ENCODE measurements around the gene NAT9.
A peak's percentile ranks its signal among the peaks of the same experiment; 100 is the strongest.

NAT9 gene

GRCh38 chr17:74778960-74779359 is 2.8 kb upstream of the NAT9 start:
- no peak overlapping the region; the same call in 1 of the 2 replicates for H3K27ac ChIP-seq
- no peak for DNase-seq (ENCODE audit: low spot score)
- ChIA-PET POLR2A (ENCODE audit: low non-redundant PET) (no interaction called here), CTCF (interaction anchor here (0.7 to 1.8 kb wide), 3 partner anchors 8 to 400 kb away, joined by 3 to 6 read pairs (median 4); partner anchors contain the start of gene RAB37)
- TF ChIP-seq CTCF (conservative IDR thresholded peaks at IDR 0.05; ENCODE audit: low read depth), result no peak

GRCh38 chr17:74777901-74778515 is 1.9 kb upstream of the NAT9 start:
- ChIA-PET CTCF (interaction anchor here (0.6 to 1.3 kb wide), 3 partner anchors 7 to 121 kb away, joined by 4 to 6 read pairs (median 4); no protein-coding TSS in a partner anchor), POLR2A (ENCODE audit: low non-redundant PET) (no interaction called here)

GRCh38 chr17:74776990-74777389 is 845 bp upstream of the NAT9 start:
- ChIA-PET POLR2A (ENCODE audit: low non-redundant PET) (interaction anchor here (0.5 to 2.0 kb wide), 5 partner anchors 28 to 1988 kb away, joined by 3 to 9 read pairs (median 6); partner anchors contain the start of genes FDXR and NHERF1), CTCF (interaction anchor here (0.6 to 1.7 kb wide), 5 partner anchors 14 to 120 kb away, joined by 4 to 8 read pairs (median 6); no protein-coding TSS in a partner anchor)
- DNase-seq (ENCODE audit: low spot score), result no peak
- no peak for TF ChIP-seq CTCF (conservative IDR thresholded peaks at IDR 0.05; ENCODE audit: low read depth)
- peak overlapping the region; percentile 66 for H3K27ac ChIP-seq

More at GRCh38 chr17:74777901-74778515, 1.9 kb upstream of the NAT9 start:
- TF ChIP-seq CTCF (conservative IDR thresholded peaks at IDR 0.05; ENCODE audit: low read depth), result no peak
- no peak for DNase-seq (ENCODE audit: low spot score)
- H3K27ac ChIP-seq, result no peak overlapping the region

GRCh38 chr17:74775409-74776043 is 619 bp downstream of the NAT9 start:
- POLR2A ChIA-PET (ENCODE audit: low non-redundant PET), result interaction anchor here (1.0 to 2.0 kb wide), 4 partner anchors 16 to 98 kb away, joined by 6 to 17 read pairs (median 8); partner anchors contain the start of genes FDXR and NHERF1
- no peak for DNase-seq (ENCODE audit: low spot score)

GRCh38 chr17:74773871-74774286 is 2.3 kb downstream of the NAT9 start:
- no peak for TF ChIP-seq CTCF (conservative IDR thresholded peaks at IDR 0.05; ENCODE audit: low read depth)
- POLR2A ChIA-PET (ENCODE audit: low non-redundant PET), result interaction anchor here (1.3 kb wide), 1 partner anchor 23 kb away, joined by 7 read pairs; no protein-coding TSS in a partner anchor
- H3K27ac ChIP-seq, result peak overlapping the region; percentile 79
- DNase-seq (ENCODE audit: low spot score), result no peak
- CTCF ChIA-PET, result interaction anchor here (0.6 to 1.0 kb wide), 3 partner anchors 17 to 57 kb away, joined by 3 to 4 read pairs (median 3); no protein-coding TSS in a partner anchor

More at GRCh38 chr17:74775409-74776043, 619 bp downstream of the NAT9 start:
- CTCF ChIA-PET, result interaction anchor here (1.4 to 1.7 kb wide), 2 partner anchors 16 to 30 kb away, joined by 4 to 8 read pairs; no protein-coding TSS in a partner anchor
- TF ChIP-seq CTCF (conservative IDR thresholded peaks at IDR 0.05; ENCODE audit: low read depth), result no peak
- peak overlapping the region; percentile 66 for H3K27ac ChIP-seq

- no peak for DNase-seq (ENCODE audit: low spot score)
- CTCF ChIA-PET, result interaction anchor here (0.6 to 1.0 kb wide), 3 partner anchors 27 to 116 kb away, joined by 3 to 4 read pairs (median 3); no protein-coding TSS in a partner anchor
- no peak for TF ChIP-seq CTCF (conservative IDR thresholded peaks at IDR 0.05; ENCODE audit: low read depth)
- peak overlapping the region; percentile 79 for H3K27ac ChIP-seq
- POLR2A ChIA-PET (ENCODE audit: low non-redundant PET), result interaction anchor here (1.3 kb wide), 1 partner anchor 22 kb away, joined by 7 read pairs; no protein-coding TSS in a partner anchor
These were observed 2.7 kb downstream of the NAT9 start for GRCh38 chr17:74773414-74773813.
